ENCODE data around the gene SPC25. TPM values are rescaled to one million over a fixed set of nuclear protein-coding genes. Genes with fewer than 3 reads are reported as not detected.

Gene SPC25
- total RNA-seq, 1 experiment from 2014 or later = 28.6 TPM

DNA sequence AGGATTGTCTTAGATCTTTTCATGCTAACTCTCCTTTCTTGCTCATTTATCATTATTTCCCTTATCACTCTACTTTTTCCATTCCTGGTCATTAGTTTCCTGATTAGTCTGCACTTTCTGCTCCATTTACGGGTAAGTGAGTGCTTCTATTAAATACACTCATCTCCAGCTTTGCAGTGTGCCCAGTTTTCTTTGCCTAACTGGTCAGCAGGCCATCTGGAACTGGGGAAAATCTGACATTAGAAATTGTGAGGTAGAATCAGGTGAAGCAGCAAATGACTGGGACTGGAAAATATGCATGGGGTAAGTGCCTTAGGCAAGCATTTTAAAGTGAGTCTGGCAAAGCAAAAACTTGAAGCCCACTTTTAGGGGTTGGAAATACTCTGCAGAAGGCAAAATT, 40.0 kb upstream of the SPC25 start (continued):
- TF ChIP-seq, protein P1, sequence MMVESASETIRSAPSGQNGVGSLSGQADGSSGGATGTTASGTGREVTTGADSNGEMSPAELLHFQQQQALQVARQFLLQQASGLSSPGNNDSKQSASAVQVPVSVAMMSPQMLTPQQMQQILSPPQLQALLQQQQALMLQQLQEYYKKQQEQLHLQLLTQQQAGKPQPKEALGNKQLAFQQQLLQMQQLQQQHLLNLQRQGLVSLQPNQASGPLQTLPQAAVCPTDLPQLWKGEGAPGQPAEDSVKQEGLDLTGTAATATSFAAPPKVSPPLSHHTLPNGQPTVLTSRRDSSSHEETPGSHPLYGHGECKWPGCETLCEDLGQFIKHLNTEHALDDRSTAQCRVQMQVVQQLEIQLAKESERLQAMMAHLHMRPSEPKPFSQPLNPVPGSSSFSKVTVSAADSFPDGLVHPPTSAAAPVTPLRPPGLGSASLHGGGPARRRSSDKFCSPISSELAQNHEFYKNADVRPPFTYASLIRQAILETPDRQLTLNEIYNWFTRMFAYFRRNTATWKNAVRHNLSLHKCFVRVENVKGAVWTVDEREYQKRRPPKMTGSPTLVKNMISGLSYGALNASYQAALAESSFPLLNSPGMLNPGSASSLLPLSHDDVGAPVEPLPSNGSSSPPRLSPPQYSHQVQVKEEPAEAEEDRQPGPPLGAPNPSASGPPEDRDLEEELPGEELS (CRISPR knock-in tag; IDR thresholded peaks at IDR 0.05) = no peak
- TF ChIP-seq, protein P2, sequence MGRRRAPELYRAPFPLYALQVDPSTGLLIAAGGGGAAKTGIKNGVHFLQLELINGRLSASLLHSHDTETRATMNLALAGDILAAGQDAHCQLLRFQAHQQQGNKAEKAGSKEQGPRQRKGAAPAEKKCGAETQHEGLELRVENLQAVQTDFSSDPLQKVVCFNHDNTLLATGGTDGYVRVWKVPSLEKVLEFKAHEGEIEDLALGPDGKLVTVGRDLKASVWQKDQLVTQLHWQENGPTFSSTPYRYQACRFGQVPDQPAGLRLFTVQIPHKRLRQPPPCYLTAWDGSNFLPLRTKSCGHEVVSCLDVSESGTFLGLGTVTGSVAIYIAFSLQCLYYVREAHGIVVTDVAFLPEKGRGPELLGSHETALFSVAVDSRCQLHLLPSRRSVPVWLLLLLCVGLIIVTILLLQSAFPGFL (CRISPR knock-in tag; IDR thresholded peaks at IDR 0.05; ENCODE audit: borderline replicate concordance) = no peak
- TF ChIP-seq, protein P3, sequence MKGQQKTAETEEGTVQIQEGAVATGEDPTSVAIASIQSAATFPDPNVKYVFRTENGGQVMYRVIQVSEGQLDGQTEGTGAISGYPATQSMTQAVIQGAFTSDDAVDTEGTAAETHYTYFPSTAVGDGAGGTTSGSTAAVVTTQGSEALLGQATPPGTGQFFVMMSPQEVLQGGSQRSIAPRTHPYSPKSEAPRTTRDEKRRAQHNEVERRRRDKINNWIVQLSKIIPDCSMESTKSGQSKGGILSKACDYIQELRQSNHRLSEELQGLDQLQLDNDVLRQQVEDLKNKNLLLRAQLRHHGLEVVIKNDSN (CRISPR knock-in tag; IDR thresholded peaks at IDR 0.05) = no peak

DNA sequence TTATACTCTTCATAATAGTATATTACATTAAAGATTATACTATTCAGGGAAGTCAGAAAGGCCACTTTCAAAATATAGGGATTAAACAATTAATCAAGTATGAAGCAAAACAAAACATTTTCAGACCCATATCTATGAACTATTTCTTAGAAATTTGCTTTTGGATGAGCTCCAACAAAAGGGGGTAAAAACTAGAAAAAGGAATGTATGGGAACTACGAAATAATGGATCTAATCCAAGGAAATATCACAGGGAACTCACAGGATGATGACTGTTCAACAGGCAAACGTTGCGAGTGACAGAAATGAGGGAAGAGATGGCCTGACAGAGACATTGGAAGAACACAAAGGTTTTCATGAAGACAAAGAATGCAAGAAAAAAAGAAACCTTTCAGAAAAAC, 38.8 kb upstream of the SPC25 start:
- DNase-seq (ENCODE audit: low spot score) = no peak
- TF ChIP-seq, protein P4, sequence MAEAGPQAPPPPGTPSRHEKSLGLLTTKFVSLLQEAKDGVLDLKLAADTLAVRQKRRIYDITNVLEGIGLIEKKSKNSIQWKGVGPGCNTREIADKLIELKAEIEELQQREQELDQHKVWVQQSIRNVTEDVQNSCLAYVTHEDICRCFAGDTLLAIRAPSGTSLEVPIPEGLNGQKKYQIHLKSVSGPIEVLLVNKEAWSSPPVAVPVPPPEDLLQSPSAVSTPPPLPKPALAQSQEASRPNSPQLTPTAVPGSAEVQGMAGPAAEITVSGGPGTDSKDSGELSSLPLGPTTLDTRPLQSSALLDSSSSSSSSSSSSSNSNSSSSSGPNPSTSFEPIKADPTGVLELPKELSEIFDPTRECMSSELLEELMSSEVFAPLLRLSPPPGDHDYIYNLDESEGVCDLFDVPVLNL (CRISPR knock-in tag; IDR thresholded peaks at IDR 0.05; ENCODE audit: borderline replicate concordance, low read depth) = no peak
- TF ChIP-seq, protein P5, sequence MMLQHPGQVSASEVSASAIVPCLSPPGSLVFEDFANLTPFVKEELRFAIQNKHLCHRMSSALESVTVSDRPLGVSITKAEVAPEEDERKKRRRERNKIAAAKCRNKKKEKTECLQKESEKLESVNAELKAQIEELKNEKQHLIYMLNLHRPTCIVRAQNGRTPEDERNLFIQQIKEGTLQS (CRISPR knock-in tag; conservative IDR thresholded peaks at IDR 0.05) = no peak
- TF ChIP-seq IRF2 (CRISPR knock-in tag; IDR thresholded peaks at IDR 0.05; ENCODE audit: borderline replicate concordance, low read depth) (no peak), ETV6 (CRISPR knock-in tag; IDR thresholded peaks at IDR 0.05) (no peak), JAZF1 (CRISPR knock-in tag; IDR thresholded peaks at IDR 0.05) (no peak), ZNF121 (CRISPR knock-in tag; IDR thresholded peaks at IDR 0.05) (no peak), NFATC4 (CRISPR knock-in tag; IDR thresholded peaks at IDR 0.05) (no peak), NR2C2 (CRISPR knock-in tag; IDR thresholded peaks at IDR 0.05) (no peak), RELA (CRISPR knock-in tag; IDR thresholded peaks at IDR 0.05; ENCODE audit: borderline replicate concordance) (no peak), EMX1 (CRISPR knock-in tag; IDR thresholded peaks at IDR 0.05) (no peak), NR3C1 (CRISPR knock-in tag; conservative IDR thresholded peaks at IDR 0.05; ENCODE audit: low read depth) (no peak)
- TF ChIP-seq, protein P6, sequence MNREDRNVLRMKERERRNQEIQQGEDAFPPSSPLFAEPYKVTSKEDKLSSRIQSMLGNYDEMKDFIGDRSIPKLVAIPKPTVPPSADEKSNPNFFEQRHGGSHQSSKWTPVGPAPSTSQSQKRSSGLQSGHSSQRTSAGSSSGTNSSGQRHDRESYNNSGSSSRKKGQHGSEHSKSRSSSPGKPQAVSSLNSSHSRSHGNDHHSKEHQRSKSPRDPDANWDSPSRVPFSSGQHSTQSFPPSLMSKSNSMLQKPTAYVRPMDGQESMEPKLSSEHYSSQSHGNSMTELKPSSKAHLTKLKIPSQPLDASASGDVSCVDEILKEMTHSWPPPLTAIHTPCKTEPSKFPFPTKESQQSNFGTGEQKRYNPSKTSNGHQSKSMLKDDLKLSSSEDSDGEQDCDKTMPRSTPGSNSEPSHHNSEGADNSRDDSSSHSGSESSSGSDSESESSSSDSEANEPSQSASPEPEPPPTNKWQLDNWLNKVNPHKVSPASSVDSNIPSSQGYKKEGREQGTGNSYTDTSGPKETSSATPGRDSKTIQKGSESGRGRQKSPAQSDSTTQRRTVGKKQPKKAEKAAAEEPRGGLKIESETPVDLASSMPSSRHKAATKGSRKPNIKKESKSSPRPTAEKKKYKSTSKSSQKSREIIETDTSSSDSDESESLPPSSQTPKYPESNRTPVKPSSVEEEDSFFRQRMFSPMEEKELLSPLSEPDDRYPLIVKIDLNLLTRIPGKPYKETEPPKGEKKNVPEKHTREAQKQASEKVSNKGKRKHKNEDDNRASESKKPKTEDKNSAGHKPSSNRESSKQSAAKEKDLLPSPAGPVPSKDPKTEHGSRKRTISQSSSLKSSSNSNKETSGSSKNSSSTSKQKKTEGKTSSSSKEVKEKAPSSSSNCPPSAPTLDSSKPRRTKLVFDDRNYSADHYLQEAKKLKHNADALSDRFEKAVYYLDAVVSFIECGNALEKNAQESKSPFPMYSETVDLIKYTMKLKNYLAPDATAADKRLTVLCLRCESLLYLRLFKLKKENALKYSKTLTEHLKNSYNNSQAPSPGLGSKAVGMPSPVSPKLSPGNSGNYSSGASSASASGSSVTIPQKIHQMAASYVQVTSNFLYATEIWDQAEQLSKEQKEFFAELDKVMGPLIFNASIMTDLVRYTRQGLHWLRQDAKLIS (CRISPR knock-in tag; IDR thresholded peaks at IDR 0.05; ENCODE audit: borderline replicate concordance) = no peak
- TF ChIP-seq, protein P7, sequence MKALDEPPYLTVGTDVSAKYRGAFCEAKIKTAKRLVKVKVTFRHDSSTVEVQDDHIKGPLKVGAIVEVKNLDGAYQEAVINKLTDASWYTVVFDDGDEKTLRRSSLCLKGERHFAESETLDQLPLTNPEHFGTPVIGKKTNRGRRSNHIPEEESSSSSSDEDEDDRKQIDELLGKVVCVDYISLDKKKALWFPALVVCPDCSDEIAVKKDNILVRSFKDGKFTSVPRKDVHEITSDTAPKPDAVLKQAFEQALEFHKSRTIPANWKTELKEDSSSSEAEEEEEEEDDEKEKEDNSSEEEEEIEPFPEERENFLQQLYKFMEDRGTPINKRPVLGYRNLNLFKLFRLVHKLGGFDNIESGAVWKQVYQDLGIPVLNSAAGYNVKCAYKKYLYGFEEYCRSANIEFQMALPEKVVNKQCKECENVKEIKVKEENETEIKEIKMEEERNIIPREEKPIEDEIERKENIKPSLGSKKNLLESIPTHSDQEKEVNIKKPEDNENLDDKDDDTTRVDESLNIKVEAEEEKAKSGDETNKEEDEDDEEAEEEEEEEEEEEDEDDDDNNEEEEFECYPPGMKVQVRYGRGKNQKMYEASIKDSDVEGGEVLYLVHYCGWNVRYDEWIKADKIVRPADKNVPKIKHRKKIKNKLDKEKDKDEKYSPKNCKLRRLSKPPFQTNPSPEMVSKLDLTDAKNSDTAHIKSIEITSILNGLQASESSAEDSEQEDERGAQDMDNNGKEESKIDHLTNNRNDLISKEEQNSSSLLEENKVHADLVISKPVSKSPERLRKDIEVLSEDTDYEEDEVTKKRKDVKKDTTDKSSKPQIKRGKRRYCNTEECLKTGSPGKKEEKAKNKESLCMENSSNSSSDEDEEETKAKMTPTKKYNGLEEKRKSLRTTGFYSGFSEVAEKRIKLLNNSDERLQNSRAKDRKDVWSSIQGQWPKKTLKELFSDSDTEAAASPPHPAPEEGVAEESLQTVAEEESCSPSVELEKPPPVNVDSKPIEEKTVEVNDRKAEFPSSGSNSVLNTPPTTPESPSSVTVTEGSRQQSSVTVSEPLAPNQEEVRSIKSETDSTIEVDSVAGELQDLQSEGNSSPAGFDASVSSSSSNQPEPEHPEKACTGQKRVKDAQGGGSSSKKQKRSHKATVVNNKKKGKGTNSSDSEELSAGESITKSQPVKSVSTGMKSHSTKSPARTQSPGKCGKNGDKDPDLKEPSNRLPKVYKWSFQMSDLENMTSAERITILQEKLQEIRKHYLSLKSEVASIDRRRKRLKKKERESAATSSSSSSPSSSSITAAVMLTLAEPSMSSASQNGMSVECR (CRISPR knock-in tag; IDR thresholded peaks at IDR 0.05; ENCODE audit: borderline replicate concordance) = no peak
- TF ChIP-seq, protein P8, sequence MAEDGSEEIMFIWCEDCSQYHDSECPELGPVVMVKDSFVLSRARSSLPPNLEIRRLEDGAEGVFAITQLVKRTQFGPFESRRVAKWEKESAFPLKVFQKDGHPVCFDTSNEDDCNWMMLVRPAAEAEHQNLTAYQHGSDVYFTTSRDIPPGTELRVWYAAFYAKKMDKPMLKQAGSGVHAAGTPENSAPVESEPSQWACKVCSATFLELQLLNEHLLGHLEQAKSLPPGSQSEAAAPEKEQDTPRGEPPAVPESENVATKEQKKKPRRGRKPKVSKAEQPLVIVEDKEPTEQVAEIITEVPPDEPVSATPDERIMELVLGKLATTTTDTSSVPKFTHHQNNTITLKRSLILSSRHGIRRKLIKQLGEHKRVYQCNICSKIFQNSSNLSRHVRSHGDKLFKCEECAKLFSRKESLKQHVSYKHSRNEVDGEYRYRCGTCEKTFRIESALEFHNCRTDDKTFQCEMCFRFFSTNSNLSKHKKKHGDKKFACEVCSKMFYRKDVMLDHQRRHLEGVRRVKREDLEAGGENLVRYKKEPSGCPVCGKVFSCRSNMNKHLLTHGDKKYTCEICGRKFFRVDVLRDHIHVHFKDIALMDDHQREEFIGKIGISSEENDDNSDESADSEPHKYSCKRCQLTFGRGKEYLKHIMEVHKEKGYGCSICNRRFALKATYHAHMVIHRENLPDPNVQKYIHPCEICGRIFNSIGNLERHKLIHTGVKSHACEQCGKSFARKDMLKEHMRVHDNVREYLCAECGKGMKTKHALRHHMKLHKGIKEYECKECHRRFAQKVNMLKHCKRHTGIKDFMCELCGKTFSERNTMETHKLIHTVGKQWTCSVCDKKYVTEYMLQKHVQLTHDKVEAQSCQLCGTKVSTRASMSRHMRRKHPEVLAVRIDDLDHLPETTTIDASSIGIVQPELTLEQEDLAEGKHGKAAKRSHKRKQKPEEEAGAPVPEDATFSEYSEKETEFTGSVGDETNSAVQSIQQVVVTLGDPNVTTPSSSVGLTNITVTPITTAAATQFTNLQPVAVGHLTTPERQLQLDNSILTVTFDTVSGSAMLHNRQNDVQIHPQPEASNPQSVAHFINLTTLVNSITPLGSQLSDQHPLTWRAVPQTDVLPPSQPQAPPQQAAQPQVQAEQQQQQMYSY (CRISPR knock-in tag; IDR thresholded peaks at IDR 0.05) = no peak
- POLR2A ChIA-PET = no interaction called here
- H3K4me3 Mint-ChIP-seq = no peak overlapping the region
- H3K9me3 Mint-ChIP-seq = peaks cover 5% of the 10 kb centered on the region
- CTCF ChIA-PET = no interaction called here
- H3K27me3 Mint-ChIP-seq (ENCODE audit: low read depth) = no peaks in the 10 kb centered on the region
- peaks cover 9% of the 10 kb centered on the region for H3K4me1 Mint-ChIP-seq
- ATAC-seq = no peak
- no peaks in the 10 kb centered on the region for H3K36me3 Mint-ChIP-seq
- H3K27ac Mint-ChIP-seq = no peak overlapping the region
